Neural progenitor cell (in vitro differentiated cells): Measurements from ENCODE around the gene AKAP8. TPM values are rescaled to one million over a fixed set of nuclear protein-coding genes. Genes with fewer than 3 reads are reported as not detected.

Experiments used
- DNase-seq: peaks from one replicate; pipeline ENCODE4 v3.0.0-alpha.2; 2016; ENCODE audit warnings: low spot score
- H2AFZ ChIP-seq: fragments of 200-600 bp; sonication (generic); replicated peaks from 2 replicates; pipeline ENCODE4 v1.6.1; 2016; ENCODE audit warnings: antibody characterized with exemption
- H3F3A ChIP-seq: fragments of 200-600 bp; sonication (generic); 2 replicates; pipeline ENCODE4 v1.6.1; 2016; ENCODE audit warnings: antibody characterized with exemption, low read depth
- H3K27ac ChIP-seq: fragments of 200-600 bp; sonication (generic); 2 replicates; pipeline ENCODE4 v1.5.1; 2016; ENCODE audit warnings: mild to moderate bottlenecking
- H3K27me3 ChIP-seq: fragments of 200-600 bp; sonication (generic); 2 replicates; pipeline ENCODE4 v1.6.1; 2016; ENCODE audit warnings: mild to moderate bottlenecking, moderate library complexity
- H3K36me3 ChIP-seq: fragments of 200-600 bp; sonication (generic); 2 replicates; pipeline ENCODE4 v1.5.1; 2016
- H3K4me1 ChIP-seq: fragments of 200-600 bp; sonication (generic); 2 replicates; pipeline ENCODE4 v1.6.1; 2016; ENCODE audit warnings: mixed run types
- H3K4me2 ChIP-seq: fragments of 200-600 bp; sonication (generic); 2 replicates; pipeline ENCODE4 v1.6.1; 2016
- H3K4me3 ChIP-seq: fragments of 200-600 bp; sonication (generic); 2 replicates; pipeline ENCODE4 v1.5.1; 2016
- H3K79me2 ChIP-seq: fragments of 200-600 bp; sonication (generic); 2 replicates; pipeline ENCODE4 v1.6.1; 2016; ENCODE audit warnings: low read depth
- H3K9ac ChIP-seq: fragments of 200-600 bp; sonication (generic); 2 replicates; pipeline ENCODE4 v1.6.1; 2016
- H3K9me3 ChIP-seq: fragments of 200-600 bp; sonication (generic); 2 replicates; pipeline ENCODE4 v1.5.1; 2016; ENCODE audit warnings: low read depth
- H4K20me1 ChIP-seq: fragments of 200-600 bp; sonication (generic); 2 replicates; pipeline ENCODE4 v1.6.1; 2016; ENCODE audit warnings: low read depth
- H3K27ac Mint-ChIP-seq: 3 replicates; pipeline ENCODE4 v1.8.0; 2021; ENCODE audit warnings: mixed read lengths
- H3K27me3 Mint-ChIP-seq: 2 replicates; pipeline ENCODE4 v1.8.0; 2022; ENCODE audit warnings: low read depth, mild to moderate bottlenecking, inconsistent platforms, moderate library complexity, mixed read lengths; ENCODE audit not compliant: insufficient read depth
- H3K36me3 Mint-ChIP-seq: 3 replicates; pipeline ENCODE4 v1.8.0; 2021; ENCODE audit warnings: mixed read lengths
- H3K4me1 Mint-ChIP-seq: 3 replicates; pipeline ENCODE4 v1.8.0; 2021; ENCODE audit warnings: mixed read lengths
- H3K4me3 Mint-ChIP-seq: 3 replicates; pipeline ENCODE4 v1.8.0; 2021; ENCODE audit warnings: mild to moderate bottlenecking, moderate library complexity, mixed read lengths
- H3K9me3 Mint-ChIP-seq: 3 replicates; pipeline ENCODE4 v1.8.0; 2020; ENCODE audit warnings: mixed read lengths
- EZH2 ChIP-seq: fragments of 200-600 bp; sonication (generic); IDR thresholded peaks from 2 replicates; pipeline ENCODE4 v1.6.1; 2017; ENCODE audit warnings: antibody characterized with exemption, mild to moderate bottlenecking, moderate library complexity
- EZH2phosphoT487 ChIP-seq: fragments of 200-600 bp; sonication (generic); IDR thresholded peaks from 2 replicates; pipeline ENCODE4 v1.6.1; 2017; ENCODE audit warnings: antibody characterized with exemption
- total RNA-seq: library from RNA; depleted of rRNA; stranded (reverse); fragments of >200 nt; gene quantifications from 2 replicates; pipeline ENCODE4 v1.2.3, GENCODE V29; 2015; ENCODE audit warnings: low replicate concordance
- TF ChIP-seq, protein P1 (sequence below): fragments of 200-600 bp; sonication (generic); IDR thresholded peaks from 2 replicates; pipeline ENCODE4 v1.5.1; 2017; ENCODE audit warnings: antibody characterized with exemption, mild to moderate bottlenecking

AKAP8 gene
- total RNA-seq = 20.1 and 23.7 TPM in 2 replicates

DNA sequence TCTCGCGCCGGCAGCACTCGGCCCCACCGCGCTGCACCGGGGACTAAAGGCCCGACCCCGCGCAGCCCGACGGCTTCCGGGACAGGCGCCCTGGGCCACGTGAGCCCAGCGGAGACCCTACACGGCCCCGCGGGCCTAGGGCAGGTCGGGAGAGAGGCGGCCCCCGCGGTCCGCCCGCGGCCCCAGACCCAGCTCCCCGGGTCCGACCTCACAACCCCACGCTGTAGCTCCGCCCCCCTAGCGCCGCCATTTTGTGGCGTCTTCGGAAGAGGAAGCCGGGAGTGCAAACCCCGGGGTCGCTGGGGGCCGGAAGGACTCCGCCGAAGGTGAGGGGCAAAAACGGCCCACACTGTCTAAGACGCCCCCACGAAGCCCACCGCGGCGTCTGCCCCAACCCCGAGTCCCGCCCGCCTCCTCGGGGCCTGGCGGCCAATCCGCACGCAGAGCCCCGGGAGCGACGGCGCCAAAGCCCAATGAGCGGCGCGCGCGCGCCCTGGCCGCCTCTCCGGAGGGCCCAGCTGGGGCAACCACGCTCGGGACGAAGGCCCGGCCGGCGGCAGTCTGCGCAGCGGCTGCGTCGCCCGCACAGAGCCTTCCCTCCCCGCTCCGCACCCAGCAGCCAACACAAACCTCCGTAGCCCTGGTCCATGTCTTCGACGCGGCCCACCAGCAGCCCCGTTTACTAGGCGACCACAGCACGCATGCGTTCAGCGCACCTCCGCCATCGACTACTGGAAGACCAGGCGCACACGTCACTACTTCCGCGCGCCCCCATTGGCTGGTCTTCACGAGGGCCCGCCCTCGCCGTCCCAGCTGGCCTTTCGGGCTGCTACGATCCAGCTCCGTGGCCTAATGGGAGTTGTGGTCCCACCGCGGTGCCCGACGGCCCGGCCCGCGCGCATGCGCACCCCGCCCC, at the start of gene AKAP8:
Gene AKAP8, minus strand, starts transcription at position 705 of the 916 bp plus-strand sequence. Its CDS starts 56 bp downstream, at position 649.
- peak; percentile 99 for DNase-seq
- peak within 1 kb of the TSS; percentile 95 for H3K4me3 ChIP-seq
- peak within 1 kb of the TSS; percentile 88 for H3K9ac ChIP-seq
- no peaks in the 10 kb centered on the region for H3K27me3 ChIP-seq
- Mint-ChIP-seq H3K4me1 (peaks cover 34% of the 10 kb centered on the region), H3K27ac (peak within 1 kb of the TSS; percentile 99), H3K4me3 (peak within 1 kb of the TSS; percentile 99), H3K9me3 (no peaks in the 10 kb centered on the region), H3K27me3 (peaks cover 3% of the 10 kb centered on the region), H3K36me3 (peaks cover 5% of the 10 kb centered on the region)
- peaks cover 73% of the 10 kb centered on the region for H3K79me2 ChIP-seq
- peaks cover 3% of the 10 kb centered on the region for H3K36me3 ChIP-seq
- H3K9me3 ChIP-seq = no peaks in the 10 kb centered on the region
- H3K4me2 ChIP-seq = peak within 1 kb of the TSS; percentile 89
- H2AFZ ChIP-seq = peak within 1 kb of the TSS; percentile 17
- TF ChIP-seq, protein P1, sequence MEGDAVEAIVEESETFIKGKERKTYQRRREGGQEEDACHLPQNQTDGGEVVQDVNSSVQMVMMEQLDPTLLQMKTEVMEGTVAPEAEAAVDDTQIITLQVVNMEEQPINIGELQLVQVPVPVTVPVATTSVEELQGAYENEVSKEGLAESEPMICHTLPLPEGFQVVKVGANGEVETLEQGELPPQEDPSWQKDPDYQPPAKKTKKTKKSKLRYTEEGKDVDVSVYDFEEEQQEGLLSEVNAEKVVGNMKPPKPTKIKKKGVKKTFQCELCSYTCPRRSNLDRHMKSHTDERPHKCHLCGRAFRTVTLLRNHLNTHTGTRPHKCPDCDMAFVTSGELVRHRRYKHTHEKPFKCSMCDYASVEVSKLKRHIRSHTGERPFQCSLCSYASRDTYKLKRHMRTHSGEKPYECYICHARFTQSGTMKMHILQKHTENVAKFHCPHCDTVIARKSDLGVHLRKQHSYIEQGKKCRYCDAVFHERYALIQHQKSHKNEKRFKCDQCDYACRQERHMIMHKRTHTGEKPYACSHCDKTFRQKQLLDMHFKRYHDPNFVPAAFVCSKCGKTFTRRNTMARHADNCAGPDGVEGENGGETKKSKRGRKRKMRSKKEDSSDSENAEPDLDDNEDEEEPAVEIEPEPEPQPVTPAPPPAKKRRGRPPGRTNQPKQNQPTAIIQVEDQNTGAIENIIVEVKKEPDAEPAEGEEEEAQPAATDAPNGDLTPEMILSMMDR = no peak
- no peak for TF ChIP-seq EZH2
- TF ChIP-seq EZH2phosphoT487 = no peak
- peaks cover 9% of the 10 kb centered on the region for H3K4me1 ChIP-seq
- H3K27ac ChIP-seq = peak within 1 kb of the TSS; percentile 89
- peaks cover 48% of the 10 kb centered on the region for H3F3A ChIP-seq
- peaks cover 60% of the 10 kb centered on the region for H4K20me1 ChIP-seq

DNA sequence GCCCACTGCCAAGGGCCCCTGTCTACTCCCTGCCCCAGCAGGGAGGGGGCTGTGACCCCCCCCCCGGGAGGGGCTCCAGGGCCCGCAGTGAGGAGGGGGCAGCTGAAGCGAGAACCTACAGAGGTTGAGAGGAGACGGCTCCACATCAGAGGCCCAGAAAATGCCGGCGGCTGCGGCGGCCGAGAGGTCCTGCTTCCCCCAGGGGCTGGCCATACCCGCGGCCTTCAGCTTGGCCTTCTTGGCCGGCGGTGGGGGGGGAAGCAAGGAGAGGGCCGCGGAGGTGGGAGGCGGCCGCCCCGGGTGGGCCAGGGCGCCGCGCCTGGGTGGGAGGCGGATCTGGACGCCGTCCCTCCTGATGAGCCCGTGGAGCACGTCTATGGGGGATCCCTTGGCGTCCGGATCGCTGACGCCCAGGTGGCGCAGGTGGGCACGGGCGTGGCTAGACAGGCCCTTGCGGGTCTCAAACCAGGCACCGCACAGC, 48.4 kb upstream of the AKAP8 start:
- H3K27ac Mint-ChIP-seq = no peak overlapping the region
- H3K27me3 Mint-ChIP-seq = peaks cover 4% of the 10 kb centered on the region
- Histone ChIP-seq H3K79me2 (peaks cover 36% of the 10 kb centered on the region), H4K20me1 (peaks cover 27% of the 10 kb centered on the region), H3K9ac (no peak overlapping the region), H3K27ac (no peak overlapping the region), H3K27me3 (no peaks in the 10 kb centered on the region), H3K9me3 (no peaks in the 10 kb centered on the region), H3K4me3 (no peak overlapping the region), H3F3A (peaks cover 4% of the 10 kb centered on the region), H3K36me3 (peaks cover 5% of the 10 kb centered on the region), H3K4me1 (peaks cover 5% of the 10 kb centered on the region), H3K4me2 (no peak overlapping the region), H2AFZ (no peak overlapping the region)
- peaks cover 25% of the 10 kb centered on the region for H3K36me3 Mint-ChIP-seq
- no peak for TF ChIP-seq EZH2phosphoT487
- no peak for TF ChIP-seq EZH2
- TF ChIP-seq, protein P1 = no peak
- peaks cover 20% of the 10 kb centered on the region for H3K4me1 Mint-ChIP-seq
- no peak overlapping the region for H3K4me3 Mint-ChIP-seq
- DNase-seq = no peak
- H3K9me3 Mint-ChIP-seq = peaks cover 6% of the 10 kb centered on the region

DNA sequence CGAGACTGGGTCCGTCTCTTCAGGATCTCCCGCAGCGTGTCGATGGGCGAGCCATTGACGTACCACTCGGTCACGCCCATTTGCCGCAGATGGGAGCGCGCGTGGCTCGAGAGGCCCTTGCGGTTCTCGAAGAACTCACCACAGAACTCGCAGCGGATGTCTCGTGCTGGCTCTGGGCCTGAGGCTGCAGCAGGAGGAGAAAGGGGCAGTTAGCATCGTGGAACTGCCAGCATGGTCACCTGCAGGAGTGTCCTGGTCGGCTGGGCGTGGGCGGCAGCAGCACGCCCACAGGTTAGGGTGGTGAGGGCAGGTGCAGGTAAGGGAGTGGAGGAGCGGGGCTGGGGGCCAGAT, 47.7 kb upstream of the AKAP8 start:
- peaks cover 5% of the 10 kb centered on the region for H3K36me3 ChIP-seq

More for the DNA sequence above, 47.7 kb upstream of the AKAP8 start:
- peaks cover 6% of the 10 kb centered on the region for H3K9me3 Mint-ChIP-seq
- H3K27me3 Mint-ChIP-seq = peaks cover 4% of the 10 kb centered on the region
- H3K27ac Mint-ChIP-seq = no peak overlapping the region
- H3K4me3 ChIP-seq = no peak overlapping the region
- peaks cover 30% of the 10 kb centered on the region for H3K36me3 Mint-ChIP-seq
- no peak overlapping the region for H2AFZ ChIP-seq
- H3K4me1 ChIP-seq = peaks cover 5% of the 10 kb centered on the region
- TF ChIP-seq, protein P1 = no peak
- TF ChIP-seq EZH2 (no peak), EZH2phosphoT487 (no peak)
- H3F3A ChIP-seq = no peaks in the 10 kb centered on the region
- H3K9ac ChIP-seq = no peak overlapping the region
- H4K20me1 ChIP-seq = peaks cover 27% of the 10 kb centered on the region
- no peaks in the 10 kb centered on the region for H3K9me3 ChIP-seq
- no peak overlapping the region for H3K4me2 ChIP-seq
- no peak for DNase-seq
- no peaks in the 10 kb centered on the region for H3K27me3 ChIP-seq
- peak overlapping the region; percentile 43 for H3K4me3 Mint-ChIP-seq
- peaks cover 36% of the 10 kb centered on the region for H3K79me2 ChIP-seq
- peaks cover 18% of the 10 kb centered on the region for H3K4me1 Mint-ChIP-seq
- no peak overlapping the region for H3K27ac ChIP-seq
